Nucleus accumbens (tissue), 56 donors: ENCODE data around the gene RABL2A.
"Not testable (repeated sequence)": the region's sequence is repeated elsewhere in the genome, so short reads cannot be mapped to it uniquely, and the experiment has no call there.

Experiments
- DNase-seq, 56 donors: peaks; one replicate each; lab custom pipeline; 2025; lab: John Stamatoyannopoulos, UW

Gene RABL2A

DNA sequence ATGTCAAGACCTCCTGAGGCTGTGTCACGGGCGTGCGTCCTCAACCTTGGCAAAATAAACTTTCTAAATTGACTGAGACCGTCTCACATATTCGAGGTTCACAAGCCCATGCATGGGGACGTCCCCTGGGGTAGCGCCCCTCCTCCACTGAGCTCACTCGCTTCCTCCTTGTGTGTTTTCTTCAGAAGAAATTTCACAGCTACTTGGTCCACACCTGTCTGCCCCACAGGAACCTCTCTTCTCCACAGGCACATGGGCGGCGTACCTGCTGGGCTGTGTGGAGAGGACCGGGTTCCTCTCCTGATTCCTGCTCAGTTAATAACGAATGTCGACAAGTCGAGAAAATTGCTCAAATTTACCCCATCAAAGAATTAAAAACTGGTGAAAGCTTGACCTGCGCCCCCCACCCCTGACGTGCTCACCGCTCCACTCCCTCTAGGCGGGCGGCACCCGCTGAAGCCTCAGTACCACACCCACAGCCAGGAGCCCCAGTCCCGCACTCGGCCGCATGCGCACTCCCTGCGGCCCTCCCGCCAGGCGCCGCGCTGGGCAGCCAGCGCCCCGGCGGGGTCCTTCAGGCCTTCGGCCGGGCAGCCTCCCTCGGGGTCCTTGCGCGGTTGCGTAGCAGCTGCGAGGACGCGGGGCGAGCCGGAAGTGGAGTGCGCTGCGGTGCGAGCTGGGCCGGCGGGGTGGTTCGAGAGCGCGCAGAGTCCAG, at the start of gene RABL2A:
Gene RABL2A, plus strand, starts transcription at position 651 of the 715 bp plus-strand sequence. CDS start 1,341 bp downstream, outside the sequence.
- DNase-seq, result not testable (repeated sequence)

DNA sequence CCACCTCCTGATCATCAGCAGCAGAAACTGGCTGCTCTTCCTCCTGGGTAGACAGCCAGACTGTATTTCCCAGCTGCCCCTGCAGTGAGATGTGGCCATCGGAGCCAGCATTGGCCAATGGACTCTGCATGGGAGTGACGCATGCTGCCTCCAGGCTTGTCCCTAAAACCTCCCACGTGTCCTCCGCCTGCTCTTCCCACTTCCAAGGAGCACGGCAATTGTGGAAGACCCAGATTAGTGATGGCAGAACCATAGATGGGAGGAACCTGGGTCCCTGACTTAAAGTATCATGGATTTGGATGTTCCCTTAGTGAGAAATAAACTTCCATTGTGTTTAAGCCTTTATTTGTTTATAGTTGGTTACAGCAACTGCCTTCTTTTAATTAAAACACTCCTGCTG, 48.6 kb upstream of the RABL2A start:
- not testable (repeated sequence) for DNase-seq

DNA sequence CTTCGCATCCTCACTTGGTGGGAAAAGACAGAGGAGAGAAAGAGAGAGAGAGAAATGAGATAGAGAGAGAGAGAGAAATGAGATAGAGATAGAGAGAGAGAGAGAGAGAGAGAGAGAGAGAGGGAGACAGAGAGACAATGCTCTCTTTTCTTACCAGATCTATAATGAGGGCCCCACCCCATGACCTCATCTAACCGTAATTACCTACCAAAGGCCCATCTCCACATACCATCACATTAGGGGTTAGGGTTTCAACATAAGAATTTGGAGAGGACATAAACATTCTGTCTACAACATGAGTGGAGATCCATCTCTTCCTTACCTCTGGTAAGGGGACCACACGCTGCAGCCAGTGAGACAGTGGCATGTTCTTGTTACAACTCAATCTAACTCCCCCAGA, 44.6 kb upstream of the RABL2A start:
- not testable (repeated sequence) for DNase-seq

DNA sequence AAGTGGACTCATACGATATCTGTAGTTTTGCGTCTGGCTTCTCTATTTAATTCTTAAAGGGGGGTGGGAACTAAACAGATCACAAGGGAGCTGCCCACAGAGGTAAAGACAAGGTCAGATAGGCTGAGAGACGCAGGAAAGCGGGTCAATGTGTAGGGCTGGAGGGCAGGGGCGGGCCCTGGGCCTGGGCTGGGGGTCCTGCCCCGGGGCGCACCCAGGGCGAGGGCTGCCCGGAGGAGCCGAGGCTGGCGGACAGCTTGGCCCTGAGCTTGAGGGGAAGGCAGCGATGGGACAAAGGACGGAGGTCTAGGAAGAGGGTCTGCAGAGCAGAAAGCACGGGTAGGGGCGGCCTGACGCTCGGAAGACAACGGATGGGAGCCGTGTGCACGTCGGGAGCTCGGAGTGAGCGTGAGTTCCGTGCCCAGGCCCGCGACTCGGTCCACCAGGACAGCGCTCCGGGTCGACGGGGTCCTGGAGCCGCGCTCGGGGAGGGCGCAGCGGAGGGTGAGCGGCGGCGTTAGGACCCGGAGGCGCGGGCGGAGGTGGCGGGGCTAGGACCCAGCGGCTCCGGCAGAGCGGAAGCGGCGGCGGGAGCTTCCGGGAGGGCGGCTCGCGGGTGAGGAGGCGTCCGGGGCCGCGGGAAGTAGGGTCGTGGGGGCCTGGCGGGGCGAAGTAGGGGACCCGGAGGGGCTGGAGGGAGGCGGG, 43.4 kb upstream of the RABL2A start:
- not testable (repeated sequence) for DNase-seq

DNA sequence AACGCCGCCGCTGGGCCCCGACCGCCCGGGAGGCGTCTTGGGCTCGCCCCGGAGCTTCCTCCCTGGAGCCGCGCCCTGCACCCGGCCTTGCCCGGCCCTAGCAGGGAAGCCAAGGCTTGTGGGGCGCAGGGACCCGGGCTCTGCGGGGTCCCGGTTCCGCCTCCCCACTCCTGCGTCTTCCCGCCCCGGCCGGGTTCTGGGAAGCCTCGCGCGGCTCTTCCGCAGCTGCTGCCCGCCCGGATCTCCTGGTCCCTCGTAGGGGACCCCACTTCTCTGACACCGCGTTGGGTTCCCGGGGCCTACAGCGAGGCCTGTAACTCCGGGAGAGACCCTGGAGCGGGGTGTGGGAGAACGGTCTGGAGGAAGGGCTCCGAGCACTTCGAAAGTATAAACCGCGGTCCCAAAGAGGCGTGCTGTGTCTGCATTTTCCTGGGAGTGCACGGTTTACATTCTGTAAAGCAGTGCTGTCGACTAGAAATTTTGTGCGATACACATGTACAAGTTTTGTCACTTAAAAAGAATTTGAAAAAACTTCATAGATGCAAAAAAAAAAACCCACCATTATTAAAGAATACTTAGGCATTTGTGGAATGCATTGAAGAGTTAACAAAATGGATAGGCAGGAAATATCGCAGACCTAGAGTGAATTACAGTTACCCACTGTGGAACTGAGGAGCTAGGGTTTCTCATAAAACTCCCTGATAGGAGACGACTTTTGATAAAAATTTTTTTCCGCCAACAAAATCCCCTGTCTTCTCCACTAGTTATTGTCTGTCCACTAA, 42.6 kb upstream of the RABL2A start:
- DNase-seq, result not testable (repeated sequence)

DNA sequence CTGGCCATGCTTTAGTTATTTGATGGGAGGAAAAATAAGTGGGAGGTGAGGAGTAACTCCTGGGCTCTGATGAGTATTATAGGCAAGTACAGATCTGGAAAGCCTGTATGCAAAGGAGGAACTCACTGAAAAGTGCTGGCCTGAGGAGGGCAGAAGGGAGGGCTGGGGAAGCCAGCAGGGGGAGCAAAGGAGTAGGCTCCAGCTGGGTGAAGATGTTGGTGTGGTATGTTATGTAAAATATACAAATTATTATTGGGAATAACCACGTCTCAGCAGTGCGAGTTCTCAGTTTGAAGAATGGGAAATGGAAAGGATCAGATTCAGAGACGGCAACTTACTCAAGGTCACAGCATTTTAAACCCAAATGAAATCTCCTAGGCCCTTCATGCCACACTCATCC, 39.9 kb upstream of the RABL2A start:
- DNase-seq, result not testable (repeated sequence)

DNA sequence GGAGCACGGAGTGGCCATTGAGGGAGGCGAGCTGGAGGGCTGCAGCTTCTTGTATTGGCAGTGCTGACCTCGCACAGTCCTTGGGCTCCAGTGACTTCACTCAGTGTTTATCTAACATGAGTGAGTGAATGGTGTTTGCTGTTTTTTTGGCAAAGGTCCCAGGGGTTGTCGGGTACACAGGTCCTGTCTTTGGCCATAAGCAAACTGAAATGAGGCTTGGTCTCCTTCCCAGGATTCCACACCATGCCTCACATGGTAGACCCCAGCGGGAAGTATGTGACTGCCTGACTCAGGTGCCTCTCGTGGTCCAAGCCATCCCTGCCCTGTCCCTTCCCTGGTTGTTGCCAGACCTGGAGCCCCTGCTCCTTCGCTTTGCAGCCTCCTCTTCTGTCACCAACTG, 37.5 kb upstream of the RABL2A start:
- not testable (repeated sequence) for DNase-seq

DNA sequence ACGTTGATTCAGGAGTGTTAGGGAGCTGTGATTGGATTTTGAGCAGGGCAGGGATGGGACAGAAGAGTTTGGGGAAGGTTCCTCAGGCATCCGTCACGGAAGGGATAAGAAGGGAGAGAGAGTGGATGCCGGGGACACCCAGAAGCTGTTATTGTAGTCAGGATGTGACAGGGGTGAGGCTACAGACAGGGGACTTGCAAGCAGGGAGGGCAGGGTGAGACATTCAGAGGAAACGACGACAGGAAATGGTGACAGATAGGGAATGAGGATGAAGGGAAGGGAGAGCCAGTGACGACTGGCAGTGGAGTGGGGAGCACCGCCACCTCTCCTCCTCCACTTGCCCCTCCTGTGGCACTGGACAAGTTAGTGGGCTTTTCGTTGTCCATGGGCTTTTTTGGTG, 35.1 kb upstream of the RABL2A start:
- not testable (repeated sequence) for DNase-seq

DNA sequence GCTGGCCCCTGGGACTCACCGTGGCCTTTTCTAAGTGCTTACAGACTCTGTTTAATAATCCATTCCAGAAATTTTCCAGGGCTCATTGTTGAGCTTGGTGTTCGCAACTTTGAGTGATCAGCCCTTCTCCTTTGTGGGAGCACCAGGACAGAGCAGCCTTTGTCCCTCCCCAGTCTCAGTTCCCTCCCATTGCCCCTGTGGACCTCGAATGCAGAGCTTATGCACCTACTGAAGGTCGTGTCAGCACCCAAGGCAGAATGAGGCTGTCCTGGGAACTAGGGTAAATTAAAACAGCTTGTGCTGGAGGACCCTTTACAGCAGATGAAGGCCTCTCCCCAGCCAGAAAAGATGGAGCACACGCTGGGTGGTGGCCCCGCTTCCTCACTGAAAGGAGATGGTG, 33.8 kb upstream of the RABL2A start:
- DNase-seq, result not testable (repeated sequence)

DNA sequence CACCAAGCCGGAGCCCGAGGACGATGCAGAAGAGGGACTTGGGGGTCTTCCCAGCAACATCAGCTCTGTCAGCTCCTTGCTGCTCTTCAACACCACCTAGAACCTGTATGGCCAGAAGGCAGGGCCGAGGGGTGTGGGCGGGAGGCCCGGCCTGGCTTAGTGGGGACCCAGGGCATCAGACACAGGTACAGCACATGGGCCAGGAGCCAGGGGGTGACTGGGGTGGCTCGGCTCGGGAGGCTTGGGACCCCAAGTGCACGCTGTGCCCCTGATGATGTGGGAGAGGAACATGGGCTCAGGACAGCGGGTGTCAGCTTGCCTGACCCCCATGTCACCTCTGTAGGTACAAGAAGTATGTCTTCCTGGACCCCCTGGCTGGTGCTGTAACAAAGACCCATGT, 31.3 kb upstream of the RABL2A start:
- DNase-seq, result not testable (repeated sequence)

DNA sequence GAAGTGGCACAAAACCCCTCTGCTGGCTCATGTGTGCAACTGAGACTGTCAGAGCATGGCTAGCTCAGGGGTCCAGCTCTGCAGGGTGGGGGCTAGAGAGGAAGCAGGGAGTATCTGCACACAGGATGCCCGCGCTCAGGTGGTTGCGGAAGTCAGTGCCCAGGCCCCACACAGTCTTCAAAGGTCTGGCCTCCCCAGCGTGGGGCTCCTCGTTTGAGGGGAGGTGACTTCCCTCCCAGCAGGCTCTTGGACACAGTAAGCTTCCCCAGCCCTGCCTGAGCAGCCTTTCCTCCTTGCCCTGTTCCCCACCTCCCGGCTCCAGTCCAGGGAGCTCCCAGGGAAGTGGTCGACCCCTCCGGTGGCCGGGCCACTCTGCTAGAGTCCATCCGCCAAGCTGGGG, 29.9 kb upstream of the RABL2A start:
- DNase-seq, result not testable (repeated sequence)

DNA sequence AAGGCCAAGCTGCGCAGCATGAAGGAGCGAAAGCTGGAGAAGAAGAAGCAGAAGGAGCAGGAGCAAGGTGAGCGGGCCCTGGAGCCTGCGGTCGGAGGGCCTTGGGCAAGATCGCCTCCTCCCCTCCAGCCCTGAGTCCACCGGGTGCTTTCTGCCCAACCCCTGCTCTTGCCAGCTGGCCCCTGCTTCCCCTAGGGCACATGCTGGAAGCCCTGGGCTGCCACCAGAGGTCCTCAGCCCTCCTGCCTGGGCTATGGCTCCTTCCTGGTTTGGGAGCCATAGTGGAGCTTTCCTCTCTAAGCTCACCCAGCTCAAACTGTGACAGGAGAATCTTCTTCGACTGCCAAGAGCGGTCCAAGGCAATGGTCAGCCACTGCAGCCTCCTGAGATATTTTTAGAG, 29.5 kb upstream of the RABL2A start:
- not testable (repeated sequence) for DNase-seq

DNA sequence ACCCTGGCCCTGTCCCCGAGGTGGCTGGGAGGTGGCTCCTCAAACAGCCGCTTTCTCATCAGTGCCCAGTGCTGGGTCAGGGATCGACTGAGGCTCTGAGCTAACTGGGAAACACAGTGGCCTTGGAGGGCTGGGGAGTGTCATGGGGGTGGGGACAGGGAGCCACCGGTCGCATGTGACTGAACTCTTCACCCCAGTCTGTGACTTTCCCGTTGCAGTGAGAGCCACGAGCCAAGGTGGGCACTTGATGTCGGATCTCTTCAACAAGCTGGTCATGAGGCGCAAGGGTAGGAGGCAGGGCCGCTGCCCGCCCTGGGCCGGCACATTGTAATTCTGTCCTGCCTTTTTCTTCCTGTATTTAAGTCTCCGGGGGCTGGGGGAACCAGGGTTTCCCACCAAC, 28.9 kb upstream of the RABL2A start:
- DNase-seq, result not testable (repeated sequence)

DNA sequence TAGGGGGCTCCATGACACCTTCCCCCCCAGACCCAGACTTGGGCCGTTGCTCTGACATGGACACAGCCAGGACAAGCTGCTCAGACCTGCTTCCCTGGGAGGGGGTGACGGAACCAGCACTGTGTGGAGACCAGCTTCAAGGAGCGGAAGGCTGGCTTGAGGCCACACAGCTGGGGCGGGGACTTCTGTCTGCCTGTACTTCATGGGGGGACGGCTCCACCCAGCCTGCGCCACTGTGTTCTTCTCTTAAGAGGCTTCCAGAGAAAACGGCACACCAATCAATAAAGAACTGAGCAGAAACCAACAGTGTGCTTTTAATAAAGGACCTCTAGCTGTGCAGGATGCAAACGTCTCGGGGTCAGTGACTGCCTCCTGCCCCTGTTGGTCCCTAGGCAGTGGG, 28.3 kb upstream of the RABL2A start:
- not testable (repeated sequence) for DNase-seq

DNA sequence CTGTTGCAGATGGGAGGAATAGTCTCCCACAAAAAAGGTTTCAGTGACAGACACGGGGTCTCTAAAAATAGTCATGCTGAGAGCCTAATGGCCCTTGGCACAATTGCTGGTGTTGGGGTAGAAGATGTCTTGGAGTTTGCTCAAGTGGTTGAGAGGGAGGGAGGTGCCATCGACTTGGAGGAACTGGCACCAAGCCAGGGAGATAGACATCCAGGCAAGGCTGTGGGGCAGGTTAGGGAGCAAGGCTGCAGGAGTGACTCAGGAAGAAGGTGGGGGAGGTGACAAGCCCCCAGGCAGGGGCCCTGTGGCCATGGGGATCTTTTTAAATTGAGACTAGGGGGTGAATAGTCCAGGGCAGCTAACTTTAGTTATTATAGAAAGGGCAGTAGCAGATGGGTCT, 27.9 kb upstream of the RABL2A start:
- DNase-seq, result not testable (repeated sequence)

DNA sequence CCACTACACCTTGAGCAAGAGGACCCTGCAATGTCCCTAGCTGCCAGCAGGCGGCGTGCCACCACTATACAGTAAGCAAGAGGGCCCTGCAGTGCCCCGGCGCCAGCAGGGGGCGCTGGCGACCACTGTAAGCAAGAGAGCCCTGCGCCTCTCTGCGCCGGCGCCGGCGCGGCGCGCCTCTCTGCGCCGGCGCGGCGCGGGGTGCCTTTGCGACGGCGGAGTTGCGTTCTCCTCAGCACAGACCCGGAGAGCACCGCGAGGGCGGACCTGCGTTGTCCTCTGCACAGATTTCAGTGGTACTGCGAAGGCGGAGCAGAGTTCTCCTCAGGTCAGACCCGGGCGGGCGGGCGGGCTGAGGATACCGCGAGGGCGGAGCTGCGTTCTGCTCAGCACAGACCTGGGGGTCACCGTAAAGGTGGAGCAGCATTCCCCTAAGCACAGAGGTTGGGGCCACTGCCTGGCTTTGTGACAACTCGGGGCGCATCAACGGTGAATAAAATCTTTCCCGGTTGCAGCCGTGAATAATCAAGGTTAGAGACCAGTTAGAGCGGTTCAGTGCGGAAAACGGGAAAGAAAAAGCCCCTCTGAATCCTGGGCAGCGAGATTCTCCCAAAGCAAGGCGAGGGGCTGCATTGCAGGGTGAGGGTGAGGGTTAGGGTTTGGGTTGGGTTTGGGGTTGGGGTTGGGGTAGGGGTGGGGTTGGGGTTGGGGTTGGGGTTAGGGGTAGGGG, 24.9 kb upstream of the RABL2A start:
- DNase-seq, result not testable (repeated sequence)

DNA sequence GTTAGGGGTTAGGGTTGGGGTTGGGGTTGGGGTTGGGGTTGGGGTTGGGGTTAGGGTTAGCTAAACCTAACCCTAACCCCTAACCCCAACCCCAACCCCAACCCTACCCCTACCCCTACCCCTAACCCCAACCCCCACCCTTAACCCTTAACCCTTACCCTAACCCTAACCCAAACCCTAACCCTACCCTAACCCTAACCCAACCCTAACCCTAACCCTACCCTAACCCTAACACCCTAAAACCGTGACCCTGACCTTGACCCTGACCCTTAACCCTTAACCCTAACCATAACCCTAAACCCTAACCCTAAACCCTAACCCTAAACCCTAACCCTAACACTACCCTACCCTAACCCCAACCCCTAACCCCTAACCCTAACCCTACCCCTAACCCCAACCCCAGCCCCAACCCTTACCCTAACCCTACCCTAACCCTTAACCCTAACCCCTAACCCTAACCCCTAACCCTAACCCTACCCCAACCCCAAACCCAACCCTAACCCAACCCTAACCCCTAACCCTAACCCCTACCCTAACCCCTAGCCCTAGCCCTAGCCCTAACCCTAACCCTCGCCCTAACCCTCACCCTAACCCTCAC, 24.1 kb upstream of the RABL2A start:
- no peak for DNase-seq

DNA sequence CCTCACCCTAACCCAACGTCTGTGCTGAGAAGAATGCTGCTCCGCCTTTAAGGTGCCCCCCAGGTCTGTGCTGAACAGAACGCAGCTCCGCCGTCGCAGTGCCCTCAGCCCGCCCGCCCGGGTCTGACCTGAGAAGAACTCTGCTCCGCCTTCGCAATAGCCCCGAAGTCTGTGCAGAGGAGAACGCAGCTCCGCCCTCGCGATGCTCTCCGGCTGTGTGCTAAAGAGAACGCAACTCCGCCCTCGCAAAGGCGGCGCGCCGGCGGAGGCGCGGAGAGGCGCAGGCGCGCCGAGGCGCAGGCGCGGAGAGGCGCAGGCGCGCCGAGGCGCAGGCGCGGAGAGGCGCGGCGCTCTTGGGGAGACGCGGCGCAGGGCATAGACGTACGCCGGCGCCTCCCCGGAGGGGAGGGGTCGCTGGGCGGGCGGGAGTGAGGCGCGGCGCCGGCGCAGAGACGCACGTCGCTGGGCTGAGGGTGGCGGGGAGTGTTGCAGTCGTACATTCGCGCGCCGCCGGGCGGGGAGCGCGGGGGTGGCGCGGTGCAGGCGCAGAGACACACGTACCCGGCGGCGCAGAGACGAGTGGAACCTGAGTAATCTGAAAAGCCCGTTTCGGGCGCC, 23.5 kb upstream of the RABL2A start:
- DNase-seq, result not testable (repeated sequence)

DNA sequence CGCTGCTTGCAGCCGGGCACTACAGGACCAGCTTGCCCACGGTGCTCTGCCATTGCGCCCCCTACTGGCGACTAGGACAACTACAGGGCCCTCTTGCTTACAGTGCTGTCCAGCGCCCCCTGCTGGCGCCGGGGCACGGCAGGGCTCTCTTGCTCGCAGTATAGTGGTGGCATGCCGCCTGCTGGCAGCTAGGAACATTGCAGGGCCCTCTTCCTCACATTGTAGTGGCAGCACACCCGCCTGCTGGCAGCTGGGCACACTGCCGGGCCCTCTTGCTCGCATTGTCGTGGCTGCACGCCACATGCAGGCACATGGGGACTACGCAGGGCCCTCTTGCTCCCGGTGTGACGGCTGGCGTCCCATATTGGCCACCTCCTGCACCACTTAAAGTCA, 23.0 kb upstream of the RABL2A start:
- not testable (repeated sequence) for DNase-seq

DNA sequence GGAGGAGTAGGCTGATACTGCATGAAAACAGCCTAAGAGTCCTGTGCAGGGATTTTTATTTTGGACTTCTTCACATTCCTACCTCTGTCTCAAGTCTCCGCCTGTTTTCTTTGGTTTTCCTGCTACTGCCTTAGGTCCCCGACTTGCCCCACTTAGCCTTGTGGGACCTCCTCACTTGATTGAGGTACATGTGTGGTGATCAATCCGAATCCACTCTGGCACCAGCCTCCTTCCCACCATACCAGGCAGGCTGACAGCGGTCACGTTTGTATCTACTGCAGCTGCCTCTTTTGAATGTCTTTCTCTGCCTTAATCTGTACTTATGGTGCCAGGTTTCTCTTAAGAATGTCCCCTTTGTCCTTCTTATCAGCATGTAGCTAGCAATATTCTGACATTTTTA, 22.4 kb upstream of the RABL2A start:
- not testable (repeated sequence) for DNase-seq
